ENCODE data around the gene SYNGAP1. TPM values are rescaled to one million over a fixed set of nuclear protein-coding genes. Genes with fewer than 3 reads are reported as not detected.

SYNGAP1 gene
- total and polyA plus RNA-seq, 9 of the 15 experiments (the other 6 are each of a cell fraction or from before 2014, with no cell fraction given) = 0.01 to 22.8 (median 3.2) TPM

DNA sequence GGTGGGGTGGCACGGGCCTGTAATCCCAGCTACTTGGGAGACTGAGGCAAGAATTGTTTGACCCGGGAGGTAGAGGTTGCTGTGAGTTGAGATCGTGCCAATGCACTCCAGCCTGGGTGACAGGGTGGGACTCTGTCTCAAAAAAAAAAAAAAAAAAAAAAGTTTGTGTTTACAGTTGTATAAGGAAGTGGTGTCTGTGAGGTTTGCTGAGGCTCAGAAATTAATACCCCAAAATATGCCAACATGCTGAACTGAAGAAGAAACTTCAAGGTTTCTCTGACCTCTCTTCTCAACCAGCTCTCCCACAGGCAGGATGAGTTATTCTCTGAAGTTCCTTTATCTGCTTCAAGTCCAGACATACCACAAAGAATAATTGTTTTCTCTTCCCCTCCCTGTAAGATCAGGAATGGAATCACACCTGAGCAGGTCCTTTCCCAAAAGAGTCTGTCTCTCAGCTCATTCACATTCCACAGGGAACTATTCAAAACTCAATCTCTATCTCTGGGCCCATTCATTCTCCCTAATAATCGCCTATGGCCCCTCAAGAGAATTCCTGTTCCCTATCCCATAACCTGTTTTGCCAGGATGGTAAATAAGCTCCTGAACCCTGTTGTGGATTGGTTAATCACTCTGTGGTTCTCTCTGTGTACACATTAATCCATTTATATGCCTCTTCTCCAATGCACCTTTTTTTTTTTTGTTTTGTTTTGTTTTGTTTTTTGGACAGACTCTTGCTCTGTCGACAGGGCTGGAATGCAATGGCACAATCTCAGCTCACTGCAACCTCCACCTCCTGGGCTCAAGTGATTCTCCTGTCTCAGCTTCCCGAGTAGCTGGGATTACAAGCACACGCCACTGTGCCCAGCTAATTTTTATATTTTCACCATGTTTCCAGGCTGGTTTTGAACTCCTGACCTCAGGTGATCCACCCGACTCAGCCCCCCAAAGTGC lies 45.6 kb upstream of the SYNGAP1 start (continued):
- TF ChIP-seq XRCC5 (IDR thresholded peaks at IDR 0.05; ENCODE audit: low read depth, low read length) (no peak), ZNF384 (IDR thresholded peaks at IDR 0.05; ENCODE audit: low read depth, low read length) (0 out of 2 replicates have a peak, but pooled peaks have one; percentile 10), KLF10 (CRISPR knock-in tag; IDR thresholded peaks at IDR 0.05) (no peak)
- TF ChIP-seq, protein P1, sequence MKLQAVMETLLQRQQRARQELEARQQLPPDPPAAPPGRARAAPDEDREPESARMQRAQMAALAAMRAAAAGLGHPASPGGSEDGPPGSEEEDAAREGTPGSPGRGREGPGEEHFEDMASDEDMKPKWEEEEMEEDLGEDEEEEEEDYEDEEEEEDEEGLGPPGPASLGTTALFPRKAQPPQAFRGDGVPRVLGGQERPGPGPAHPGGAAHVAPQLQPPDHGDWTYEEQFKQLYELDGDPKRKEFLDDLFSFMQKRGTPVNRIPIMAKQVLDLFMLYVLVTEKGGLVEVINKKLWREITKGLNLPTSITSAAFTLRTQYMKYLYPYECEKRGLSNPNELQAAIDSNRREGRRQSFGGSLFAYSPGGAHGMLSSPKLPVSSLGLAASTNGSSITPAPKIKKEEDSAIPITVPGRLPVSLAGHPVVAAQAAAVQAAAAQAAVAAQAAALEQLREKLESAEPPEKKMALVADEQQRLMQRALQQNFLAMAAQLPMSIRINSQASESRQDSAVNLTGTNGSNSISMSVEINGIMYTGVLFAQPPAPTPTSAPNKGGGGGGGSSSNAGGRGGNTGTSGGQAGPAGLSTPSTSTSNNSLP (IDR thresholded peaks at IDR 0.05; ENCODE audit: borderline replicate concordance, low read depth, low read length) = no peak

DNA sequence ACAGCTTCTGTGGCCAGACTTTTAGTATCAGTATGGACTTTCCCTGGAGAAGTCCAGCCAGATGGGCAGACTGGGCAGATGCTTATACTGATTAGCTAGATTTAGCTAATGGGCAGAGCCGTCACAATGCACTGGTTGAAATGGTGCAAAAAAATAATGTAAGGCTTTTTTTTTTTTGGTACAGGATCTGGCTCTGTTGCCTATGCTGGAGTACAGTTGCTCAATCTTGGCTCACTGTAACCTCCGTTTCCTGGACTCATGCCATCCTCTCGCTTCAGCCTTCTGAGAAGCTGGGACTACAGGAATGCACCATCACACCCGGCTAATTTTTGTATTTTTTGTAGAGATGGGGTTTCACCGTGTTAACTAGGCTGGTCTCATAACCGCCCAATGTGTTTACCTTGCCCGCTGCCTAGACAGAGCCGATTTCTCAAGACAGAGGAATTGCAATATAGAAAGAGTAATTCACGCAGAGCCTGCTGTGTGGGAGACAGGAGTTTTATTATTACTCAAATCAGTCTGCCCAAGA lies 44.7 kb upstream of the SYNGAP1 start:
- H3K9ac ChIP-seq (ENCODE audit: insufficient read depth in 1 of 2, low read depth in 2 of 2, low read length in 2 of 2) = peak overlapping the region; percentile 36 to 63; a peak in 3 of 4 replicates
- no TSS peak for BruUV-seq (replicated peaks)
- no peaks in the 10 kb centered on the region for H3K36me3 ChIP-seq (ENCODE audit: control insufficient read depth, insufficient read depth, low read length)
- H3K9me3 ChIP-seq (replicated peaks; ENCODE audit: control insufficient read depth, insufficient read depth, low read depth, low read length) = no peaks in the 10 kb centered on the region
- DNase-seq (ENCODE audit: extremely low read depth in 1 of 4, low spot score in 3 of 4) = no peak
- WGBS (ENCODE audit: insufficient coverage, low coverage, missing lambda C conversion rate) = 41% methylated on average over 9 of the region's 9 CpGs
- H4K20me1 ChIP-seq (replicated peaks; ENCODE audit: control insufficient read depth, insufficient read depth, low read length) = no peaks in the 10 kb centered on the region
- in situ Hi-C loops (cut with MboI) (no loop called here), intact Hi-C loops (cut with micrococcal nuclease) (loop anchor here (10.0 kb wide), 1 partner anchor 50 kb away; the partner anchor contains the start of gene SYNGAP1)
- FAIRE-seq = no peak
- CTCF ChIA-PET (ENCODE audit: low intra/inter-chr PET ratio) = no interaction called here
- H3K79me2 ChIP-seq (ENCODE audit: control insufficient read depth, insufficient read depth, low read length) = no peaks in the 10 kb centered on the region
- H3K27ac ChIP-seq (ENCODE audit: extremely low read depth, low read depth, low read length) = peak overlapping the region; percentile 72; the same call in 2 of the 3 replicates
- no peaks in the 10 kb centered on the region for H3K27me3 ChIP-seq (ENCODE audit: control insufficient read depth in 2 of 2, insufficient read depth in 2 of 2, low read length in 2 of 2)
- peak; percentile 36 for ATAC-seq
- H2AFZ ChIP-seq (ENCODE audit: low read depth, low read length) = peak overlapping the region; percentile 86
- H3K4me3 ChIP-seq = no peak overlapping the region
- peaks cover 47 to 54% of the 10 kb centered on the region in 2 experiments for H3K4me1 ChIP-seq (replicated peaks in 1 of 2; ENCODE audit: control insufficient read depth in 2 of 2, insufficient read depth in 2 of 2, low read length in 2 of 2)
- H3K9me1 ChIP-seq (ENCODE audit: control insufficient read depth, insufficient read depth, low read length) = no peaks in the 10 kb centered on the region
- POLR2A ChIA-PET = interaction anchor here (0.7 to 2.1 kb wide), 12 partner anchors 10 to 1723 kb away, joined by 3 to 9 read pairs (median 4); partner anchors contain the start of genes BAG6, RPS18 and VPS52
- H3K4me2 ChIP-seq (ENCODE audit: insufficient read depth, low read length) = peak overlapping the region; percentile 77; the same call in 1 of the 2 replicates
- TF ChIP-seq ETS2 (tag; IDR thresholded peaks at IDR 0.05; ENCODE audit: borderline replicate concordance, poor library complexity, severe bottlenecking) = no peak
- no peak for TF ChIP-seq TBL1XR1 (IDR thresholded peaks at IDR 0.05; ENCODE audit: low read length in 2 of 2)
- no peak for TF ChIP-seq ZNF76 (CRISPR knock-in tag; IDR thresholded peaks at IDR 0.05; ENCODE audit: borderline replicate concordance)
- TF ChIP-seq, protein P2, sequence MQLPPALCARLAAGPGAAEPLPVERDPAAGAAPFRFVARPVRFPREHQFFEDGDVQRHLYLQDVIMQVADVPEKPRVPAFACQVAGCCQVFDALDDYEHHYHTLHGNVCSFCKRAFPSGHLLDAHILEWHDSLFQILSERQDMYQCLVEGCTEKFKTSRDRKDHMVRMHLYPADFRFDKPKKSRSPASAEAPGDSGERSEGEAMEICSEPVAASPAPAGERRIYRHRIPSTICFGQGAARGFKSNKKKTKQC (CRISPR knock-in tag; IDR thresholded peaks at IDR 0.05) = no peak
- peak; percentile 46; the same call in 1 of the 2 replicates for TF ChIP-seq CEBPG (CRISPR knock-in tag; IDR thresholded peaks at IDR 0.05)
- TF ChIP-seq CEBPG (tag; conservative IDR thresholded peaks at IDR 0.05 in 1 of 2, IDR thresholded peaks at IDR 0.05 in 1 of 2) = peak; percentile 81 to 95
- no peak for TF ChIP-seq SMAD2 (IDR thresholded peaks at IDR 0.05; ENCODE audit: low read depth, low read length)
- TF ChIP-seq, protein P3, sequence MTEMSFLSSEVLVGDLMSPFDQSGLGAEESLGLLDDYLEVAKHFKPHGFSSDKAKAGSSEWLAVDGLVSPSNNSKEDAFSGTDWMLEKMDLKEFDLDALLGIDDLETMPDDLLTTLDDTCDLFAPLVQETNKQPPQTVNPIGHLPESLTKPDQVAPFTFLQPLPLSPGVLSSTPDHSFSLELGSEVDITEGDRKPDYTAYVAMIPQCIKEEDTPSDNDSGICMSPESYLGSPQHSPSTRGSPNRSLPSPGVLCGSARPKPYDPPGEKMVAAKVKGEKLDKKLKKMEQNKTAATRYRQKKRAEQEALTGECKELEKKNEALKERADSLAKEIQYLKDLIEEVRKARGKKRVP (CRISPR knock-in tag; IDR thresholded peaks at IDR 0.05) = no peak
- TF ChIP-seq DNMT1 (IDR thresholded peaks at IDR 0.05) = no peak
